Mesothelial cell of epicardium (in vitro differentiated cells): ENCODE measurements around the gene GPR157. TPM values are rescaled to one million over a fixed set of nuclear protein-coding genes. Genes with fewer than 3 reads are reported as not detected.

Source experiments
- DNase-seq, 2 experiments: peaks; one replicate each; pipeline ENCODE4 v3.0.0; 2021; ENCODE audit warnings: low spot score in 2 of 2; ENCODE audit not compliant: unreplicated experiment in 2 of 2
- H3K27ac Mint-ChIP-seq: 2 replicates; pipeline ENCODE4 v1.8.0; 2021; ENCODE audit warnings: mixed read lengths
- H3K27me3 Mint-ChIP-seq: 2 replicates; pipeline ENCODE4 v1.8.0; 2021; ENCODE audit warnings: low read depth, mixed read lengths
- H3K36me3 Mint-ChIP-seq: 2 replicates; pipeline ENCODE4 v1.8.0; 2021; ENCODE audit warnings: mixed read lengths
- H3K4me1 Mint-ChIP-seq: 2 replicates; pipeline ENCODE4 v1.8.0; 2021; ENCODE audit warnings: mixed read lengths
- H3K4me3 Mint-ChIP-seq: 2 replicates; pipeline ENCODE4 v1.8.0; 2021; ENCODE audit warnings: mild to moderate bottlenecking, moderate library complexity, mixed read lengths
- H3K9me3 Mint-ChIP-seq: 2 replicates; pipeline ENCODE4 v1.8.0; 2021; ENCODE audit warnings: mixed read lengths
- total RNA-seq: library from RNA; stranded (reverse); gene quantifications from 3 replicates; pipeline ENCODE4 v1.2.1, GENCODE V29; 2021
- TF ChIP-seq, protein P1 (sequence below): fragments of 200-600 bp; sonication (generic); IDR thresholded peaks from one replicate; pipeline ENCODE4 v1.5.0; 2021; ENCODE audit warnings: antibody characterized with exemption; ENCODE audit not compliant: unreplicated experiment

The GPR157 gene
- total RNA-seq, 1 donor from 2014 or later, result 8.3 TPM

DNA sequence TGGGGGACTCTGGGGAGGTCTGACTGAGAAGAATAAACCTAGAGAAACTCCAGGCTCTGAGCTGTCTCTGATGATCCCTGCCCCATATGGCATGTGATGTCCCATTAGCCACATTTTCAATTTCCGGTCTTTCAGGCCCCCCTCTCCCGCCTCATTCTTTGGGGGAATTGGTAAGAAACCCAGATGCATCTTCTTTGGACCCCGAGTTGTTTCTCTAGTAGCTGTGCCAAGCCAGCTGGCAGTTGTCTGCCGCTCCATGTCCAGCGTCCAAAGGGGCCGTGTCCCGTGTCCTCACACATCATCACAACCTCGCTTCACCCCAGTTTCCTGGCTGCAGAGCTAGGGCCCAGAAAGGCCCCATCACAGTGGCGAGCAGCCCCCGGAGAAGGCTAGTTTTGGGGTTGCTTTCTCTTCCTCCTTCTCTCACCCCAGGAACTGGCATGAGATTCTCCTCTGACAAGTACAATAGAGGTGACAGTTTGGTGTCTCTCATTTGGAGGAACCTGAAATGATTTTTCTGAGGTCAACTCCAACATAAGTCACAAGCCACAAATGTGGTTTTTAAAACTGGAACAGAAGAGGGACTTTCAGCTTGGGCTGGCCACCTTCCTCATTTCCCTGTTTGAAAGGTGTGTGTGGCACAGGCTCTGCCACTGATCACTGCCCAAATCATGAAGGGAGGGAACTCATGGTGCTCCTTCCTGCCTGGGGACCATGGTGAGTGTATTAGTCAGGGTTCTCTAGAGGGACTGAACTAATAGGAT, 6.4 kb upstream of the GPR157 start:
- DNase-seq, result no peak
- Mint-ChIP-seq H3K4me3 (no peak overlapping the region), H3K36me3 (no peaks in the 10 kb centered on the region), H3K27ac (no peak overlapping the region), H3K4me1 (peaks cover 2% of the 10 kb centered on the region), H3K27me3 (no peaks in the 10 kb centered on the region), H3K9me3 (peaks cover 4% of the 10 kb centered on the region)
- TF ChIP-seq, protein P1, sequence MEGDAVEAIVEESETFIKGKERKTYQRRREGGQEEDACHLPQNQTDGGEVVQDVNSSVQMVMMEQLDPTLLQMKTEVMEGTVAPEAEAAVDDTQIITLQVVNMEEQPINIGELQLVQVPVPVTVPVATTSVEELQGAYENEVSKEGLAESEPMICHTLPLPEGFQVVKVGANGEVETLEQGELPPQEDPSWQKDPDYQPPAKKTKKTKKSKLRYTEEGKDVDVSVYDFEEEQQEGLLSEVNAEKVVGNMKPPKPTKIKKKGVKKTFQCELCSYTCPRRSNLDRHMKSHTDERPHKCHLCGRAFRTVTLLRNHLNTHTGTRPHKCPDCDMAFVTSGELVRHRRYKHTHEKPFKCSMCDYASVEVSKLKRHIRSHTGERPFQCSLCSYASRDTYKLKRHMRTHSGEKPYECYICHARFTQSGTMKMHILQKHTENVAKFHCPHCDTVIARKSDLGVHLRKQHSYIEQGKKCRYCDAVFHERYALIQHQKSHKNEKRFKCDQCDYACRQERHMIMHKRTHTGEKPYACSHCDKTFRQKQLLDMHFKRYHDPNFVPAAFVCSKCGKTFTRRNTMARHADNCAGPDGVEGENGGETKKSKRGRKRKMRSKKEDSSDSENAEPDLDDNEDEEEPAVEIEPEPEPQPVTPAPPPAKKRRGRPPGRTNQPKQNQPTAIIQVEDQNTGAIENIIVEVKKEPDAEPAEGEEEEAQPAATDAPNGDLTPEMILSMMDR, result no peak

DNA sequence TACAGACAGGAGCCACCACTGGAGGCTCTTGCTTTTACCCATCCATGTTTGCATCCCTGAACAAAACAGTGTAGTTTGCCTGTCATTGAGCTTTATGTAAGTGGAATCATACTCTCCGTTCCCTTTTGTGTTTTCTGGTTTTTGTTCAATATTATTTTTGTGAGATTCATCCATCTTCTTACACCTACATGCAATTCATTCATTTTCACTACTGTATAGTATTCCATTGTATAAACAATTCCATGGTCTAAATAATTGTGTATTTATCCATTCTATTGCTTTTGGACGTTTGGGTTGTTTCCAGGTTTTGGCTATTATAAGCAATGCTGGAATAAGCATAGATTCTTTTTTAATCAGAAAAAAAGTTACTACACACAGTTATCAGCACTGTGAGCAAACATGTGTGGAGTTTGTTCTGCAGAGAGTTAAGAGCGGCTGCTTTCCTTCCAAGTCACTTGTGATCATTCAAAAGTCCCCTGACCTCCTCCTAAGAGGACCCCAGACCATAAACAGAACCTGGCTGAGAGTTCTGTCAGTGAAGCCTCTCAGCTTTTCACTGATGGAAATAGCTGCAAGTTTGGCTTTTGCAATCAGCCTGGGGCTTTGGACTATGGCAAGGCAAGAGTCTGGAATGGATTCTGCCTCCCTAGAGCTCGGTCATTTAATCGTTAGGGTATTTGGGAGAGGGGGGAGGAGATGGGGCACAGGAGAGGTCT, 5.1 kb upstream of the GPR157 start:
- H3K9me3 Mint-ChIP-seq, result peaks cover 4% of the 10 kb centered on the region
- peak overlapping the region; percentile 30 for H3K27ac Mint-ChIP-seq
- TF ChIP-seq, protein P1, result no peak
- no peaks in the 10 kb centered on the region for H3K27me3 Mint-ChIP-seq
- peaks cover 2% of the 10 kb centered on the region for H3K4me1 Mint-ChIP-seq
- DNase-seq, result no peak
- no peaks in the 10 kb centered on the region for H3K36me3 Mint-ChIP-seq
- no peak overlapping the region for H3K4me3 Mint-ChIP-seq

DNA sequence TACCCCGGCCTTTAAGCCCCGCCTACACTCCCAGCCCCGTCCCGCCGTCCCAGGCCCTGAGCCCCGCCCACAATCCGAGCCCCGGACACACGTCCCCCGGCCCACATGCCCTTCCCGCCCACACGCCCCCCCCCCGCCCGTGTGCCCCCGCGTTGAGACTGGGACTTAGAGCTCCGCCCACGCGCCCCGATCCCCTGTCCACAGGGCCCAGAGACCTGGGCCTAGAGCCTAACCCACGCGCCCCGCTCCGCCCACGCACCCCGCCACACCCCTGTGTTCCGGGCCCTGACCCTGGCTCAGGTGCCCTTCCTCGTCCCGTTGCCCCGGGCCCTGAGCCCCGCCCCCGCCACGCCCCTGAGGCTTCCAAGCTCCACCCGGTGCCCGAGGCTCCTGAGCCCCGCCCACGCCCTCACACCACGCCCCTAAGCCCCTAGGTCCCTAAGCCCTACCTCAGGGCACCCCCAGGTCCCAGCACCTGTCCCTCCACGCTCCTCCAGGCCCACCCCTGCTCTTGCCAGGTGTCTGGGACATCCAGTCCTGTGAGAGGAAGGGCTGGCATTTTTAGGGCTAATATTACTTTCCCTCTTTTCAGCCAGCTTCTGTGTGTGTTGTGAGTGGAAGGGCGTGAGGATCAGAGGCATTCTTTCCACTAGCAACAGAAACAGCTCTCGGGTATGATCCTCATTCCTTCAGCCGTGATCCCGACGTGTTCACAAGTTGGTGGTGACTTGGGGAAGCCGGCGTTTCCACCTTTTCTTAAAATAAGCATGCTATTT, 552 bp upstream of the GPR157 start:
- no peaks in the 10 kb centered on the region for H3K27me3 Mint-ChIP-seq
- H3K4me1 Mint-ChIP-seq, result peaks cover 21% of the 10 kb centered on the region
- TF ChIP-seq, protein P1, result no peak
- peak overlapping the region; percentile 87 for H3K27ac Mint-ChIP-seq
- peaks cover 9% of the 10 kb centered on the region for H3K9me3 Mint-ChIP-seq
- peaks cover 4% of the 10 kb centered on the region for H3K36me3 Mint-ChIP-seq
- DNase-seq, result peak; percentile 47 to 76
- H3K4me3 Mint-ChIP-seq, result peak overlapping the region; percentile 70

DNA sequence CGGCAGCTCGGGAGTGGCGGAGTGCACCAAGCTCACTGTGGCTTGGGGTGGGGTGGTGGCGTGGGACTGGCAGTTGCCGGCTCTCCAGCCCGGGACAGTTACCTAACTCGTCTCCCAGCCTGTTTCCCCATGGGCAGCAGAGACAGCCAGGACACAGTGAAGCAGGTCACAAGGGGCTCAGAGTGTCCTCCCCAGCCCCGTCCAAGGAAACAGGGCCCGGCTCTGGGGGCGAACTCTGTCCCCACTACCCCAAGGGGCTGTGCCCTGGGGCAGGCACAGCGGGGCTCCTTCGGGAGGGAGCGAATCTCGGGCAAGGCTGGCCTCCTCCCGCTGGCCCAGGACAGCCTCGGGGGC, 759 bp downstream of the GPR157 start:
- Mint-ChIP-seq H3K36me3 (peaks cover 4% of the 10 kb centered on the region), H3K4me1 (peaks cover 19% of the 10 kb centered on the region), H3K27ac (peak overlapping the region; percentile 84), H3K9me3 (peaks cover 5% of the 10 kb centered on the region), H3K27me3 (no peaks in the 10 kb centered on the region), H3K4me3 (peak overlapping the region; percentile 82)
- DNase-seq, result peak in 1 of 2 experiments; percentile 46
- TF ChIP-seq, protein P1, result no peak

DNA sequence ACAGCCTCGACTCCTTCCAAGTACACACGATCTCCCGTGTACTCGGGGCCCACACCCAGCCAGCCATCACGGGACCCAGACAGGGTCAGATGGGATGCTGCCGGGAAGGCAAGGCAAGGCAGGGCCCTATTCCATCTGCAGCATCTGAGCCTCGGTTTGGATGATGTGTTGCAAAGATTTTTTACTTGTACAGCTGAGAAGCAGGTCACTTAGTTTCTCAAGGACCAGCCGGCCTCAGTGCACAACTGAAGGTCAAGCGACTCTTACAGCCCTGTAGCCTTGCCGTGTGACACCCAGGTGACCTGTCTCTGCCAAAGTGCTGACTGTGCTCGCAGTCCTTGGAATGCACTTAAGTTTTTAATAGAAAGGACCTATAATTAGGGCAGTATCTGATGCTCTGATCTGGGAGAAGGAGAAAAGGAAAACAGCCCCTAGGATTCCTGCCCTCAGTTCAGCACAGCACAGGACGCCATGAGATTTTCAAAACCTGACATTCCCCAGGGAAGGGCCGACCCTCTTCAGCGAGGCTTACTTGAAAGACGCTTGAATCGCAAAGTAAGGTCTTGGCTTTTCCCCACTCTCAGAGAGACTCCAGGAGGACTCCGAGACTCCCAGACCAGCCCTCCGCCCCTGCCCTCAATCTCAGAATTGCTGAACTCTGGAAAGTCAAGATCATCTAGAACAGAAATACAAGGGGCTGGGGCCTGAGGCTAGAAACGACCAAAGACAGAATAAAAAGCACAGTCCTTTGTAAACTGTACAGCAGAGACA, 1.3 kb downstream of the GPR157 start:
- H3K36me3 Mint-ChIP-seq, result peaks cover 4% of the 10 kb centered on the region
- peak overlapping the region; percentile 84 for H3K27ac Mint-ChIP-seq
- no peaks in the 10 kb centered on the region for H3K27me3 Mint-ChIP-seq
- no peak for DNase-seq
- H3K9me3 Mint-ChIP-seq, result peaks cover 5% of the 10 kb centered on the region
- peaks cover 19% of the 10 kb centered on the region for H3K4me1 Mint-ChIP-seq
- TF ChIP-seq, protein P1, result no peak
- peak overlapping the region; percentile 82 for H3K4me3 Mint-ChIP-seq
